Measurements from ENCODE around the gene ST7. TPM values are rescaled to one million over a fixed set of nuclear protein-coding genes. Genes with fewer than 3 reads are reported as not detected.

The ST7 gene
- total RNA-seq, 1 donor from 2014 or later, result 39.3 TPM

- FAIRE-seq, result peak; percentile 50
- no peaks in the 10 kb centered on the region for H3K27me3 ChIP-seq (ENCODE audit: insufficient read depth, low read length)
- no peaks in the 10 kb centered on the region for H3K9me3 ChIP-seq (ENCODE audit: insufficient read depth, low read depth, low read length)
- H3K27me3 Mint-ChIP-seq (ENCODE audit: low read depth, unreplicated experiment), result no peaks in the 10 kb centered on the region
- no peak overlapping the region for H3K27ac ChIP-seq (ENCODE audit: low read depth, low read length)
- H2AFZ ChIP-seq (ENCODE audit: low read depth, low read length), result no peak overlapping the region
- H3K36me3 ChIP-seq (ENCODE audit: insufficient read depth, low read length), result peaks cover 6% of the 10 kb centered on the region
- H3K36me3 Mint-ChIP-seq (ENCODE audit: low read depth, unreplicated experiment), result peaks cover 12% of the 10 kb centered on the region
- TF ChIP-seq CTCF (IDR thresholded peaks at IDR 0.05; ENCODE audit: insufficient read depth, low read depth, low read length), result no peak
- no peak for TF ChIP-seq EZH2 (IDR thresholded peaks at IDR 0.05; ENCODE audit: insufficient read depth, low read length)
- no peaks in the 10 kb centered on the region for H3K79me2 ChIP-seq (ENCODE audit: insufficient read depth, low read length)
- peaks cover 10% of the 10 kb centered on the region for H3K4me1 Mint-ChIP-seq (ENCODE audit: low read depth, unreplicated experiment)
- DNase-seq (ENCODE audit: low read depth), result peak; percentile 55
- no peak overlapping the region for H3K4me2 ChIP-seq (ENCODE audit: low read length)
- no peaks in the 10 kb centered on the region for H4K20me1 ChIP-seq (ENCODE audit: insufficient read depth, low read length)
- no peak overlapping the region for H3K27ac Mint-ChIP-seq (ENCODE audit: unreplicated experiment)
- no peaks in the 10 kb centered on the region for H3K9me3 Mint-ChIP-seq (ENCODE audit: unreplicated experiment)
- no peak overlapping the region for H3K9ac ChIP-seq (ENCODE audit: low read length)
- H3K4me3 Mint-ChIP-seq (ENCODE audit: unreplicated experiment), result no peak overlapping the region
- H3K4me3 ChIP-seq (ENCODE audit: insufficient read depth, low read depth, low read length), result no peak overlapping the region
- H3K4me1 ChIP-seq (ENCODE audit: insufficient read depth, low read length), result peaks cover 9% of the 10 kb centered on the region
These were observed 237.6 kb downstream of the ST7 start for GRCh38 chr7:117190746-117191435.

DNA sequence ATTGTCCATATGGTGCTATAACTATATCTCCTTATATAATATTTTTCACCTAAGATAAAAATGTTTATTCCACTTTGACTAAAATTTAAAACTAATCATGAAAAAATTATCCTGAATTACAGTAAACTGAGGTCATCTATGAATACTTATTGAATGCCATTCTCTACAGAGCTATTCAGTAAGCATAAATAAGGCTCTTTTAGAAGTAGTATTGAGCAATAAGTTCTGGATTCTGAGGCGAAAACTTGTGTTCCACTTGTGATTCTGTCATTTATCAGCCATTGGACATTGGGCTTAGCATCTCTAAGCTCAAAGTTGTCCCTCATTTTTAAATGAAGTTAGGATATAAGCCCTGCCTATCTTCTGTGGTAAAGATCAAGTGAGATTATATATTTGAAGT, 238.8 kb downstream of the ST7 start:
- no peak for TF ChIP-seq EZH2 (IDR thresholded peaks at IDR 0.05; ENCODE audit: insufficient read depth, low read length)
- TF ChIP-seq CTCF (IDR thresholded peaks at IDR 0.05; ENCODE audit: insufficient read depth, low read depth, low read length), result no peak
- Histone ChIP-seq H3K9me3 (ENCODE audit: insufficient read depth, low read depth, low read length) (no peaks in the 10 kb centered on the region), H3K79me2 (ENCODE audit: insufficient read depth, low read length) (no peaks in the 10 kb centered on the region), H3K27me3 (ENCODE audit: insufficient read depth, low read length) (no peaks in the 10 kb centered on the region), H3K4me2 (ENCODE audit: low read length) (no peak overlapping the region), H3K4me3 (ENCODE audit: insufficient read depth, low read depth, low read length) (no peak overlapping the region), H3K4me1 (ENCODE audit: insufficient read depth, low read length) (peaks cover 4% of the 10 kb centered on the region), H3K36me3 (ENCODE audit: insufficient read depth, low read length) (peaks cover 6% of the 10 kb centered on the region), H3K9ac (ENCODE audit: low read length) (no peak overlapping the region), H2AFZ (ENCODE audit: low read depth, low read length) (no peak overlapping the region), H4K20me1 (ENCODE audit: insufficient read depth, low read length) (no peaks in the 10 kb centered on the region), H3K27ac (ENCODE audit: low read depth, low read length) (no peak overlapping the region)
- Mint-ChIP-seq H3K27ac (ENCODE audit: unreplicated experiment) (no peak overlapping the region), H3K27me3 (ENCODE audit: low read depth, unreplicated experiment) (no peaks in the 10 kb centered on the region), H3K9me3 (ENCODE audit: unreplicated experiment) (no peaks in the 10 kb centered on the region), H3K4me3 (ENCODE audit: unreplicated experiment) (no peak overlapping the region), H3K4me1 (ENCODE audit: low read depth, unreplicated experiment) (peaks cover 7% of the 10 kb centered on the region), H3K36me3 (ENCODE audit: low read depth, unreplicated experiment) (peaks cover 8% of the 10 kb centered on the region)
- no peak for FAIRE-seq
- no peak for DNase-seq (ENCODE audit: low read depth)

DNA sequence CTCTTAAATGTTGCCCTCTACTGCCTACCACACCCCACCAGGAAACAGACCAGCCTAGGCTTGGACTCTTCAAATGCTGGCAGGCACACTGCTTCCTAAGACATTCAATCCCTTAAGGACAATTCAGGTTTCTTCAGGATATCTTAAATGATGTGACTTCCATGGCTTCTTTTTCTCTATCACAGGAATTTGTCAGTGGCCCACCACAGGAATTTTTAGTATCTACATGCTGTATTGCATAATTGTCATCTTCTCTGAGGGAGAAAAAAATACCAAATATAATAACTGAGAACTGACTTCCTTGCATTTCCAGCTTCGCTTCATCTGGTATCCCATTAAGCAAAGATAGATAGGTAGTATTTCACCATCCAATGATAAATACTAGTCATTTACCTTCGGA, 240.3 kb downstream of the ST7 start:
- no peak overlapping the region for H3K27ac Mint-ChIP-seq (ENCODE audit: unreplicated experiment)
- DNase-seq (ENCODE audit: low read depth) (peak; percentile 37), FAIRE-seq (no peak)
- peaks cover 7% of the 10 kb centered on the region for H3K4me1 Mint-ChIP-seq (ENCODE audit: low read depth, unreplicated experiment)
- no peak overlapping the region for H3K4me3 Mint-ChIP-seq (ENCODE audit: unreplicated experiment)
- Histone ChIP-seq H3K9me3 (ENCODE audit: insufficient read depth, low read depth, low read length) (no peaks in the 10 kb centered on the region), H3K4me2 (ENCODE audit: low read length) (no peak overlapping the region), H4K20me1 (ENCODE audit: insufficient read depth, low read length) (no peaks in the 10 kb centered on the region), H3K27ac (ENCODE audit: low read depth, low read length) (no peak overlapping the region), H3K36me3 (ENCODE audit: insufficient read depth, low read length) (peaks cover 6% of the 10 kb centered on the region), H3K9ac (ENCODE audit: low read length) (no peak overlapping the region), H2AFZ (ENCODE audit: low read depth, low read length) (no peak overlapping the region), H3K4me3 (ENCODE audit: insufficient read depth, low read depth, low read length) (no peak overlapping the region), H3K27me3 (ENCODE audit: insufficient read depth, low read length) (no peaks in the 10 kb centered on the region), H3K79me2 (ENCODE audit: insufficient read depth, low read length) (no peaks in the 10 kb centered on the region), H3K4me1 (ENCODE audit: insufficient read depth, low read length) (peaks cover 4% of the 10 kb centered on the region)
- no peak for TF ChIP-seq EZH2 (IDR thresholded peaks at IDR 0.05; ENCODE audit: insufficient read depth, low read length)
- H3K27me3 Mint-ChIP-seq (ENCODE audit: low read depth, unreplicated experiment), result no peaks in the 10 kb centered on the region
- H3K9me3 Mint-ChIP-seq (ENCODE audit: unreplicated experiment), result no peaks in the 10 kb centered on the region
- H3K36me3 Mint-ChIP-seq (ENCODE audit: low read depth, unreplicated experiment), result peaks cover 15% of the 10 kb centered on the region
